HG03520 (cell line): ENCODE data around the gene PIK3R6.
"Not testable (repeated sequence)": the region's sequence is repeated elsewhere in the genome, so short reads cannot be mapped to it uniquely, and the experiment has no call there.

ENCODE experiments used
- ATAC-seq: cut with Tn5 transposase; IDR thresholded peaks from one replicate; pipeline ENCODE4 v1.9.1; 2021; ENCODE audit warnings: mild to moderate bottlenecking, moderate library complexity; ENCODE audit not compliant: unreplicated experiment

Gene PIK3R6

GRCh38 chr17:8829036-8829941, 38.2 kb downstream of the PIK3R6 start:
- ATAC-seq = no peak

- ATAC-seq = no peak
Measured at GRCh38 chr17:8828517-8828875, 39.0 kb downstream of the PIK3R6 start.

- ATAC-seq = no peak
Measured at GRCh38 chr17:8826808-8827435, 40.6 kb downstream of the PIK3R6 start.

- no peak for ATAC-seq
Measured at GRCh38 chr17:8825802-8826201, 41.7 kb downstream of the PIK3R6 start.

- no peak for ATAC-seq
Measured at GRCh38 chr17:8823279-8823678, 44.2 kb downstream of the PIK3R6 start.

- ATAC-seq = no peak
Measured at GRCh38 chr17:8822401-8823035, 45.0 kb downstream of the PIK3R6 start.

GRCh38 chr17:8821446-8822105, 45.9 kb downstream of the PIK3R6 start:
- no peak for ATAC-seq

- no peak for ATAC-seq
Measured at GRCh38 chr17:8820311-8821010, 47.0 kb downstream of the PIK3R6 start.

GRCh38 chr17:8818654-8819330, 48.7 kb downstream of the PIK3R6 start:
- no peak for ATAC-seq

GRCh38 chr17:8818047-8818446, 49.4 kb downstream of the PIK3R6 start:
- ATAC-seq = no peak

GRCh38 chr17:8806926-8807550, 60.4 kb downstream of the PIK3R6 start:
- ATAC-seq = peak; percentile 82

GRCh38 chr17:8806253-8806925, 61.1 kb downstream of the PIK3R6 start:
- no peak for ATAC-seq

- not testable (repeated sequence) for ATAC-seq
Measured at GRCh38 chr17:8805396-8805795, 62.1 kb downstream of the PIK3R6 start.

- no peak for ATAC-seq
Measured at GRCh38 chr17:8803531-8804420, 63.7 kb downstream of the PIK3R6 start.

- ATAC-seq = no peak
Measured at GRCh38 chr17:8801135-8801840, 66.2 kb downstream of the PIK3R6 start.

GRCh38 chr17:8800656-8801055, 66.8 kb downstream of the PIK3R6 start:
- no peak for ATAC-seq

GRCh38 chr17:8799570-8800212, 67.8 kb downstream of the PIK3R6 start:
- no peak for ATAC-seq
